ENCODE results near the gene CASK. TPM values are rescaled to one million over a fixed set of nuclear protein-coding genes. Genes with fewer than 3 reads are reported as not detected.

Gene CASK
- total and polyA plus RNA-seq, 2 of the 13 experiments (the other 11 are each of a cell fraction or from before 2014, with no cell fraction given), result 14.5 to 16.0 TPM

DNA sequence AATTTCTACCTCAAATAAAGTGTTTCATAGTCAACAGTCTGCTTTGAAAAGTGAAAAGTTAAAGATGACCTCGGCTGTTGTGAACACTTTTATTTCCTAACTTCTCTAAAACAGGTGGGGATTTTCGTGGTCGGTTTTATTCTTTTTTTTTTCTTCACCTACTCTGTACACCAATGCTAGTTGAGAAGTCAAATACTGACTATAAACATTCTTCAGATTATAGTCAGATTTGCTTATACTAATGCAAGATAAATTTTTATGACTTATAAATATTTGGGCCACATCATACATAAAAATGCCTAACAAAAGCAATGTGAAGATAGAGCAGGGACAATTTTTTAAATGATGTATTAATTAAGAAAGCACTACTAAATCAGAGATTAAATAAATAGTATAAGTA lies 332.7 kb downstream of the CASK start (continued):
- TF ChIP-seq, protein P1, sequence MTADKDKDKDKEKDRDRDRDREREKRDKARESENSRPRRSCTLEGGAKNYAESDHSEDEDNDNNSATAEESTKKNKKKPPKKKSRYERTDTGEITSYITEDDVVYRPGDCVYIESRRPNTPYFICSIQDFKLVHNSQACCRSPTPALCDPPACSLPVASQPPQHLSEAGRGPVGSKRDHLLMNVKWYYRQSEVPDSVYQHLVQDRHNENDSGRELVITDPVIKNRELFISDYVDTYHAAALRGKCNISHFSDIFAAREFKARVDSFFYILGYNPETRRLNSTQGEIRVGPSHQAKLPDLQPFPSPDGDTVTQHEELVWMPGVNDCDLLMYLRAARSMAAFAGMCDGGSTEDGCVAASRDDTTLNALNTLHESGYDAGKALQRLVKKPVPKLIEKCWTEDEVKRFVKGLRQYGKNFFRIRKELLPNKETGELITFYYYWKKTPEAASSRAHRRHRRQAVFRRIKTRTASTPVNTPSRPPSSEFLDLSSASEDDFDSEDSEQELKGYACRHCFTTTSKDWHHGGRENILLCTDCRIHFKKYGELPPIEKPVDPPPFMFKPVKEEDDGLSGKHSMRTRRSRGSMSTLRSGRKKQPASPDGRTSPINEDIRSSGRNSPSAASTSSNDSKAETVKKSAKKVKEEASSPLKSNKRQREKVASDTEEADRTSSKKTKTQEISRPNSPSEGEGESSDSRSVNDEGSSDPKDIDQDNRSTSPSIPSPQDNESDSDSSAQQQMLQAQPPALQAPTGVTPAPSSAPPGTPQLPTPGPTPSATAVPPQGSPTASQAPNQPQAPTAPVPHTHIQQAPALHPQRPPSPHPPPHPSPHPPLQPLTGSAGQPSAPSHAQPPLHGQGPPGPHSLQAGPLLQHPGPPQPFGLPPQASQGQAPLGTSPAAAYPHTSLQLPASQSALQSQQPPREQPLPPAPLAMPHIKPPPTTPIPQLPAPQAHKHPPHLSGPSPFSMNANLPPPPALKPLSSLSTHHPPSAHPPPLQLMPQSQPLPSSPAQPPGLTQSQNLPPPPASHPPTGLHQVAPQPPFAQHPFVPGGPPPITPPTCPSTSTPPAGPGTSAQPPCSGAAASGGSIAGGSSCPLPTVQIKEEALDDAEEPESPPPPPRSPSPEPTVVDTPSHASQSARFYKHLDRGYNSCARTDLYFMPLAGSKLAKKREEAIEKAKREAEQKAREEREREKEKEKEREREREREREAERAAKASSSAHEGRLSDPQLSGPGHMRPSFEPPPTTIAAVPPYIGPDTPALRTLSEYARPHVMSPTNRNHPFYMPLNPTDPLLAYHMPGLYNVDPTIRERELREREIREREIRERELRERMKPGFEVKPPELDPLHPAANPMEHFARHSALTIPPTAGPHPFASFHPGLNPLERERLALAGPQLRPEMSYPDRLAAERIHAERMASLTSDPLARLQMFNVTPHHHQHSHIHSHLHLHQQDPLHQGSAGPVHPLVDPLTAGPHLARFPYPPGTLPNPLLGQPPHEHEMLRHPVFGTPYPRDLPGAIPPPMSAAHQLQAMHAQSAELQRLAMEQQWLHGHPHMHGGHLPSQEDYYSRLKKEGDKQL (CRISPR knock-in tag; IDR thresholded peaks at IDR 0.05; ENCODE audit: low read depth), result no peak
- TF ChIP-seq ZNF564 (CRISPR knock-in tag; IDR thresholded peaks at IDR 0.05) (no peak), JARID2 (CRISPR knock-in tag; IDR thresholded peaks at IDR 0.05; ENCODE audit: insufficient replicate concordance) (no peak), ZFP90 (CRISPR knock-in tag; IDR thresholded peaks at IDR 0.05; ENCODE audit: borderline replicate concordance) (no peak), MAF1 (CRISPR knock-in tag; IDR thresholded peaks at IDR 0.05; ENCODE audit: borderline replicate concordance) (no peak)
- TF ChIP-seq, protein P2, sequence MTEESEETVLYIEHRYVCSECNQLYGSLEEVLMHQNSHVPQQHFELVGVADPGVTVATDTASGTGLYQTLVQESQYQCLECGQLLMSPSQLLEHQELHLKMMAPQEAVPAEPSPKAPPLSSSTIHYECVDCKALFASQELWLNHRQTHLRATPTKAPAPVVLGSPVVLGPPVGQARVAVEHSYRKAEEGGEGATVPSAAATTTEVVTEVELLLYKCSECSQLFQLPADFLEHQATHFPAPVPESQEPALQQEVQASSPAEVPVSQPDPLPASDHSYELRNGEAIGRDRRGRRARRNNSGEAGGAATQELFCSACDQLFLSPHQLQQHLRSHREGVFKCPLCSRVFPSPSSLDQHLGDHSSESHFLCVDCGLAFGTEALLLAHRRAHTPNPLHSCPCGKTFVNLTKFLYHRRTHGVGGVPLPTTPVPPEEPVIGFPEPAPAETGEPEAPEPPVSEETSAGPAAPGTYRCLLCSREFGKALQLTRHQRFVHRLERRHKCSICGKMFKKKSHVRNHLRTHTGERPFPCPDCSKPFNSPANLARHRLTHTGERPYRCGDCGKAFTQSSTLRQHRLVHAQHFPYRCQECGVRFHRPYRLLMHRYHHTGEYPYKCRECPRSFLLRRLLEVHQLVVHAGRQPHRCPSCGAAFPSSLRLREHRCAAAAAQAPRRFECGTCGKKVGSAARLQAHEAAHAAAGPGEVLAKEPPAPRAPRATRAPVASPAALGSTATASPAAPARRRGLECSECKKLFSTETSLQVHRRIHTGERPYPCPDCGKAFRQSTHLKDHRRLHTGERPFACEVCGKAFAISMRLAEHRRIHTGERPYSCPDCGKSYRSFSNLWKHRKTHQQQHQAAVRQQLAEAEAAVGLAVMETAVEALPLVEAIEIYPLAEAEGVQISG (CRISPR knock-in tag; IDR thresholded peaks at IDR 0.05), result no peak

Measured in HepG2 (cell line).